HepG2 (cell line): ENCODE results near the gene TSC22D2. TPM values are rescaled to one million over a fixed set of nuclear protein-coding genes. Genes with fewer than 3 reads are reported as not detected.

Experiments used
- ATAC-seq: fragments of 200-7000 bp; cut with Tn5 transposase; 3 replicates; pipeline ENCODE4 v1.9.1; 2020; ENCODE audit warnings: mild to moderate bottlenecking, moderate library complexity
- BruUV-seq: library from RNA; stranded (reverse); fragments of 400-500 nt; replicated peaks from 2 replicates; lab custom pipeline; 2021; lab: Mats Ljungman, UMichigan
- CTCF ChIA-PET: fragments of 300-600 bp; formaldehyde crosslinking; extraction: SDS; loops from one replicate; lab custom pipeline; 2021; ENCODE audit warnings: low total read pairs, inconsistent platforms, low intra/inter-chr PET ratio; lab: Yijun Ruan, JAX
- POLR2A ChIA-PET: fragments of 350-600 bp; sonication (Branson Sonifier 250); formaldehyde crosslinking; loops from one replicate; lab custom pipeline; 2020; ENCODE audit warnings: antibody characterized with exemption, inconsistent platforms; lab: Yijun Ruan, JAX
- DNase-seq: peaks from one replicate; pipeline ENCODE4 v3.0.0-alpha.2; 2015; ENCODE audit warnings: low spot score
- FAIRE-seq: peaks from 3 replicates; lab custom pipeline; 2011; peaks lifted over from hg19 to GRCh38; lab: Jason Lieb, UNC
- H2AFZ ChIP-seq: one replicate; pipeline ENCODE4 v1.6.1; 2011; ENCODE audit warnings: low read length, inconsistent platforms
- H3K27ac ChIP-seq: fragments of 300-600 bp; 3 replicates; pipeline ENCODE4 v1.8.0; 2011; ENCODE audit warnings: mixed run types, mild to moderate bottlenecking, mixed read lengths, low read length, inconsistent platforms; ENCODE audit not compliant: insufficient read depth; ENCODE audit errors: extremely low read length
- H3K27me3 ChIP-seq, 2 experiments: fragments of 200-600 bp in 1 of 2; 2 replicates in 1 of 2; 3 replicates in 1 of 2; pipeline versions ENCODE4 v1.6.0 to v1.8.0; 2011; ENCODE audit warnings: low read length in 2 of 2, mild to moderate bottlenecking in 2 of 2, moderate library complexity in 2 of 2, inconsistent platforms in 1 of 2; ENCODE audit not compliant: insufficient read depth in 2 of 2, control insufficient read depth in 1 of 2
- H3K36me3 ChIP-seq, 2 experiments: fragments of 200-600 bp in 1 of 2; replicated peaks in 1 of 2; 2 replicates in 1 of 2; 3 replicates in 1 of 2; pipeline versions ENCODE4 v1.5.1 to v1.8.0; 2011; ENCODE audit warnings: low read length in 2 of 2, inconsistent platforms in 1 of 2; ENCODE audit not compliant: insufficient read depth in 2 of 2, control insufficient read depth in 1 of 2
- H3K4me1 ChIP-seq: 2 replicates; pipeline ENCODE4 v1.5.1; 2012; ENCODE audit warnings: low read length, inconsistent platforms; ENCODE audit not compliant: insufficient read depth
- H3K4me2 ChIP-seq: 2 replicates; pipeline ENCODE4 v1.6.0; 2011; ENCODE audit warnings: low read depth, low read length, inconsistent platforms
- H3K4me3 ChIP-seq, 3 experiments: fragments of 200-600 bp in 1 of 3; sonication (generic), shearing (Covaris generic) in 1 of 3; replicated peaks in 1 of 3; 2 replicates each; pipeline ENCODE4 v1.5.1; 2011 to 2016; ENCODE audit warnings: low read length in 3 of 3, inconsistent platforms in 2 of 3, low read depth in 2 of 3, mild to moderate bottlenecking in 2 of 3, control low read depth in 1 of 3, mixed read lengths in 1 of 3; ENCODE audit not compliant: insufficient read depth in 1 of 3
- H3K79me2 ChIP-seq: one replicate; pipeline ENCODE4 v1.6.1; 2011; ENCODE audit warnings: low read length, inconsistent platforms; ENCODE audit not compliant: insufficient read depth
- H3K9ac ChIP-seq: 2 replicates; pipeline ENCODE4 v1.6.0; 2011; ENCODE audit warnings: mild to moderate bottlenecking, low read depth, low read length, inconsistent platforms; ENCODE audit not compliant: insufficient read depth
- H3K9me3 ChIP-seq: 2 replicates; pipeline ENCODE4 v1.5.1; 2012; ENCODE audit warnings: mild to moderate bottlenecking, low read length
- H4K20me1 ChIP-seq: 2 replicates; pipeline ENCODE4 v1.6.0; 2011; ENCODE audit warnings: inconsistent platforms, mild to moderate bottlenecking, low read length, moderate library complexity; ENCODE audit not compliant: insufficient read depth
- ARNT2 ChIP-seq: sonication (generic); formaldehyde crosslinking; IDR thresholded peaks from 2 replicates; pipeline ENCODE4 v1.8.0; 2022; ENCODE audit warnings: mild to moderate bottlenecking, low read depth, missing genetic modification reagents, moderate library complexity
- CBX1 ChIP-seq: IDR thresholded peaks from one replicate; pipeline ENCODE4 v1.6.1; 2016; ENCODE audit warnings: antibody characterized with exemption, low read depth
- IKZF4 ChIP-seq: sonication (generic); formaldehyde crosslinking; IDR thresholded peaks from 2 replicates; pipeline ENCODE4 v1.5.1; 2020; ENCODE audit warnings: borderline replicate concordance, mild to moderate bottlenecking, low read depth, missing genetic modification reagents; ENCODE audit errors: not compliant biosample characterization
- IRX3 ChIP-seq: sonication (generic); formaldehyde crosslinking; IDR thresholded peaks from 2 replicates; pipeline ENCODE4 v1.8.1; 2023; ENCODE audit warnings: mild to moderate bottlenecking, low read depth, missing genetic modification reagents, borderline replicate concordance
- KLF12 ChIP-seq: sonication (generic); formaldehyde crosslinking; IDR thresholded peaks from 2 replicates; pipeline ENCODE4 v1.4.0; 2020; ENCODE audit warnings: missing genetic modification reagents, borderline replicate concordance
- PRMT3 ChIP-seq: sonication (generic); formaldehyde crosslinking; IDR thresholded peaks from 2 replicates; pipeline ENCODE4 v1.8.1; 2022; ENCODE audit warnings: low read depth, mild to moderate bottlenecking, moderate library complexity, missing genetic modification reagents, borderline replicate concordance
- TCF12 ChIP-seq, 2 experiments: fragments of 450-650 bp in 1 of 2; sonication (generic) in 1 of 2; formaldehyde crosslinking in 1 of 2; IDR thresholded peaks; 2 replicates each; pipeline versions ENCODE4 v1.6.1 to v1.8.0; 2017 to 2022; ENCODE audit warnings: antibody characterized with exemption in 1 of 2, mild to moderate bottlenecking in 1 of 2, missing genetic modification reagents in 1 of 2, moderate library complexity in 1 of 2
- ZBTB3 ChIP-seq: sonication (generic); formaldehyde crosslinking; IDR thresholded peaks from 2 replicates; pipeline ENCODE4 v1.4.0; 2020; ENCODE audit warnings: low read depth, mild to moderate bottlenecking, moderate library complexity, missing genetic modification reagents, borderline replicate concordance
- ZFP90 ChIP-seq: sonication (generic); formaldehyde crosslinking; IDR thresholded peaks from 2 replicates; pipeline ENCODE4 v1.8.0; 2022; ENCODE audit warnings: missing genetic modification reagents, mild to moderate bottlenecking, inconsistent platforms, borderline replicate concordance
- ZNF296 ChIP-seq: sonication (generic); formaldehyde crosslinking; conservative IDR thresholded peaks from 2 replicates; pipeline ENCODE4 v1.5.0; 2020; ENCODE audit warnings: mild to moderate bottlenecking, missing genetic modification reagents
- ZNF746 ChIP-seq: sonication (generic); formaldehyde crosslinking; IDR thresholded peaks from 2 replicates; pipeline ENCODE4 v1.8.0; 2022; ENCODE audit warnings: mild to moderate bottlenecking, missing genetic modification reagents
- ZNF761 ChIP-seq: sonication (generic); formaldehyde crosslinking; conservative IDR thresholded peaks from 2 replicates; pipeline ENCODE4 v1.4.0; 2020; ENCODE audit warnings: mild to moderate bottlenecking, missing genetic modification reagents
- WGBS: methylation state at CpG from one replicate; pipeline ENCODE4 v1.1.6; 2017; ENCODE audit warnings: low lambda C conversion rate; 5-methylcytosine and 5-hydroxymethylcytosine counted together
- in situ Hi-C: cut with HindIII; loops from 2 replicates; pipeline ENCODE4 v1.10.0; 2017; ENCODE audit warnings: low pct_unique_long_range_greater_than_20kb; ENCODE audit not compliant: extremely low pct_ligation_motif_present
- intact Hi-C: fragments of 100-400 bp; cut with micrococcal nuclease; formaldehyde crosslinking; loops from one replicate; pipeline ENCODE4 v1.10.0; 2022; ENCODE audit not compliant: unreplicated experiment
- polyA plus RNA-seq, 8 experiments: library from polyadenylated mRNA; depleted of rRNA in 3 of 8; stranded (reverse) in 7 of 8; unstranded in 1 of 8; fragments of >200 nt; fragmentation: Illumina TruSeq in 4 of 8; extraction: Trizol in 4 of 8; gene quantifications; 2 replicates each; pipeline versions ENCODE4 v1.2.1 to v1.2.3, GENCODE V29; 2011 to 2016; ENCODE audit warnings: low read depth in 4 of 8, missing spikeins in 1 of 8, mixed read lengths in 1 of 8; ENCODE audit not compliant: insufficient read depth in 1 of 8
- total RNA-seq, 5 experiments: library from RNA; depleted of rRNA; stranded (reverse); fragments of >200 nt; fragmentation: Illumina TruSeq; extraction: Trizol; gene quantifications; 2 replicates each; pipeline ENCODE4 v1.2.3, GENCODE V29; 2016; ENCODE audit warnings: low read depth in 1 of 5
- TF ChIP-seq, protein P1 (sequence below), 2 experiments: sonication (generic) in 1 of 2; formaldehyde crosslinking in 1 of 2; IDR thresholded peaks; 2 replicates each; pipeline versions ENCODE4 v1.6.1 to v1.9.0; 2014 to 2022; ENCODE audit warnings: antibody characterized with exemption in 1 of 2, borderline replicate concordance in 1 of 2, inconsistent platforms in 1 of 2, low read depth in 1 of 2, missing genetic modification reagents in 1 of 2

The TSC22D2 gene
- total and polyA plus RNA-seq, 2 of the 13 experiments (the other 11 are each of a cell fraction or from before 2014, with no cell fraction given): 4.6 to 8.2 TPM

DNA sequence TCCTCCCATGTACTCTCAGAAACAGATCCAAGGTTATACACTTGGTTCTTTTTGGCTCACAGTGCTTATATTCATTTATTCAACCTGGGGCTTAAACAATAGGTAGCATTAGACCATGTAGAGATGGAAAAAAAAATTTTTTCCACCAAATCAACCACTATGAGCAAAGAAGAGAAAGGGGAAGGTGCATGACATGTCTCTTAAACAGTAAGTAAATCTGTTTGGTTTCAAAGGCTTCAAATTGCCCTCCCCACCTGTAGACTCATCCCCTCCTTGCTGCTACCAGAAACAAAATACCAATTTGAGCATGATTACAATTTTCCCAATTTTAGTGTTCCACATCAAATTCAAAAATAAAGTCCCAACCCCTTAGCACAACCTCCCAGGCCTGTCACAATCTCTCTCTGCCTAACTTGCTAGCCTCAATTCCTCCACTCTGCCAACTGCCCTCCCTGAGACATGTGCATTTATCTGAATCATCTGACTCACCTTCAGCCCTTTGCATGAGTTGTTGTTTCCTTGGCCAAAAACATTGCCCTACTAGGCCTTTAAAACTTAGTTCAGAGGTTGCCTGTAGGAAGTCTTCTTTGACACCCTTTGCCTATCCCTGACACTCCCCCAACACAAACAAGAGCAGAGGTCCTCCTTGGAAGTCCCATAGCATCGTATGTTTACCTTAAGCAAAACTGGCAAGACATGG, 30.3 kb upstream of the TSC22D2 start:
- H3K36me3 ChIP-seq: no peaks in the 10 kb centered on the region
- no peak for TF ChIP-seq ZFP90
- TF ChIP-seq, protein P1, sequence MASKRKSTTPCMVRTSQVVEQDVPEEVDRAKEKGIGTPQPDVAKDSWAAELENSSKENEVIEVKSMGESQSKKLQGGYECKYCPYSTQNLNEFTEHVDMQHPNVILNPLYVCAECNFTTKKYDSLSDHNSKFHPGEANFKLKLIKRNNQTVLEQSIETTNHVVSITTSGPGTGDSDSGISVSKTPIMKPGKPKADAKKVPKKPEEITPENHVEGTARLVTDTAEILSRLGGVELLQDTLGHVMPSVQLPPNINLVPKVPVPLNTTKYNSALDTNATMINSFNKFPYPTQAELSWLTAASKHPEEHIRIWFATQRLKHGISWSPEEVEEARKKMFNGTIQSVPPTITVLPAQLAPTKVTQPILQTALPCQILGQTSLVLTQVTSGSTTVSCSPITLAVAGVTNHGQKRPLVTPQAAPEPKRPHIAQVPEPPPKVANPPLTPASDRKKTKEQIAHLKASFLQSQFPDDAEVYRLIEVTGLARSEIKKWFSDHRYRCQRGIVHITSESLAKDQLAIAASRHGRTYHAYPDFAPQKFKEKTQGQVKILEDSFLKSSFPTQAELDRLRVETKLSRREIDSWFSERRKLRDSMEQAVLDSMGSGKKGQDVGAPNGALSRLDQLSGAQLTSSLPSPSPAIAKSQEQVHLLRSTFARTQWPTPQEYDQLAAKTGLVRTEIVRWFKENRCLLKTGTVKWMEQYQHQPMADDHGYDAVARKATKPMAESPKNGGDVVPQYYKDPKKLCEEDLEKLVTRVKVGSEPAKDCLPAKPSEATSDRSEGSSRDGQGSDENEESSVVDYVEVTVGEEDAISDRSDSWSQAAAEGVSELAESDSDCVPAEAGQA (IDR thresholded peaks at IDR 0.05; ENCODE audit: low read depth): no peak
- TF ChIP-seq, protein P1 (CRISPR knock-in tag; IDR thresholded peaks at IDR 0.05; ENCODE audit: borderline replicate concordance): no peak
- no peak for TF ChIP-seq PRMT3 (CRISPR knock-in tag)
- no peak for TF ChIP-seq CBX1
- TF ChIP-seq IKZF4 (CRISPR knock-in tag): no peak
- TF ChIP-seq KLF12 (CRISPR knock-in tag): no peak
- no peak for TF ChIP-seq ZNF746 (CRISPR knock-in tag)
- TF ChIP-seq ZBTB3: no peak
- no peak for TF ChIP-seq TCF12 (IDR thresholded peaks at IDR 0.05)
- no peak for TF ChIP-seq TCF12 (CRISPR knock-in tag; IDR thresholded peaks at IDR 0.05)
- no peak for TF ChIP-seq ARNT2 (CRISPR knock-in tag)
- no peak for TF ChIP-seq IRX3
- no peak for TF ChIP-seq ZNF296 (CRISPR knock-in tag)
- TF ChIP-seq ZNF761 (CRISPR knock-in tag): no peak
- TF ChIP-seq, all 625 proteins: peak for 0
- FAIRE-seq (no peak), DNase-seq (no peak), ATAC-seq (no peak)
- ChIA-PET POLR2A (no interaction called here), CTCF (no interaction called here)
- H3K9ac ChIP-seq: no peak overlapping the region
- H3K27ac ChIP-seq: no peak overlapping the region
- no peaks in the 10 kb centered on the region for H3K9me3 ChIP-seq
- in situ Hi-C loops (no loop called here), intact Hi-C loops (no loop called here)
- BruUV-seq: no TSS peak
- H3K27me3 ChIP-seq: no peaks in the 10 kb centered on the region; a peak in 1 of 5 replicates
- H3K4me3 ChIP-seq: no peak overlapping the region
- H3K4me1 ChIP-seq: peaks cover 17% of the 10 kb centered on the region
- no peak overlapping the region for H3K4me2 ChIP-seq
- no peak overlapping the region for H2AFZ ChIP-seq
- WGBS: 14% methylated on average over 1 of the region's 1 CpG
- H4K20me1 ChIP-seq: no peaks in the 10 kb centered on the region
- no peaks in the 10 kb centered on the region for H3K79me2 ChIP-seq
